Measurements from ENCODE around the gene H6PD. TPM values are rescaled to one million over a fixed set of nuclear protein-coding genes. Genes with fewer than 3 reads are reported as not detected.
A peak's percentile ranks its signal among the peaks of the same experiment; 100 is the strongest.
"Not testable (repeated sequence)": the region's sequence is repeated elsewhere in the genome, so short reads cannot be mapped to it uniquely, and the experiment has no call there.

H6PD gene
- total and polyA plus RNA-seq, 9 of the 15 experiments (the other 6 are each of a cell fraction or from before 2014, with no cell fraction given) = 0.04 to 2.5 (median 0.95) TPM

DNA sequence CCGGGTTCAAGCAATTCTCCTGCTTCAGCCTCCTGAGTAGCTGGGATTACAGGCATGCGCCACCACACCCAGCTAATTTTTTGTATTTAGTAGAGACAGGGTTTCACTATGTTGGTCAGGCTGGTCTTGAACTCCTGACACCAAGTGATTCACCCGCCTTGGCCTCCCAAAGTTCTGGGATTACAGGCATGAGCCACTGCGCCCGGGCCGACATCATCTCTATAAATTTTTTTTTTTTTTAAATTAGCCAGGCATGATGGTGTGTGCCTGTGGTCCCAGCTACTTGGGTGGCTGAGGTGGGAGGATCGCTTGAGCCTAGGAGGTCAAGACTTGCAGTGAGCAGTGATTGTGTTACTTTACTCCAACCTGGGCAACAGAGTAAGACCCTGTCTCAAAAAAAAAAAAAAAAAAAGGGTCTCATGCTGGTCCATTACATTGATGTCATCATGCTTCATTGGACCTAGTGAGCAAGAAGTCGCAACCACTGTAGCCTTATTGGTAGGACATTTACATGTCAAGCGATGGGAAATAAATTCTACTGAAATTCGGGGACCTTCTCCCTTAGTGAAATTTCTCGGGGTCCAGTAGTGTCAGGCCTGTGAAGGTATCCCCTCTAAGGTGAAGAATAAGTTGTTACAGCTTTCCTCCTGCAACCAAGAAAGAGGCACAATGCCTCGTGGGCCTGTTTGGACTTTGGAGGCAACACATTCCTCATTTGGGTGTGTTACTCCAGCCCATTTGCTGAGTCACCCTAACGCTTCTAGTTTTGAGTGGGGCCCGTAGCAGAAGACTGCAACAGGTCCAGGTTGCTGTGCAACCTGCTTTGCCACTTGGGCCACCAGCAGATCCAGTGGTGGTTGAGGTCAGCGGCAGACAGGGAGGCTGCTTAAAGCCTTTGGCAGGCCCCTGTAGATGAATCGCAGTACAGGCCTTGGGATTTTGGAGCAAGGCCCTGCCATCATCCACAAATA is 65.3 kb downstream of the H6PD start (continued):
- peak; percentile 60 for TF ChIP-seq MYC (IDR thresholded peaks at IDR 0.05; ENCODE audit: low read depth, low read length)
- not testable (repeated sequence) for TF ChIP-seq MYC (CRISPR knock-in tag; IDR thresholded peaks at IDR 0.05; ENCODE audit: borderline replicate concordance, low read depth)
- peak; percentile 100 for TF ChIP-seq KLF1 (tag; IDR thresholded peaks at IDR 0.05)
- TF ChIP-seq CTBP1 (IDR thresholded peaks at IDR 0.05; ENCODE audit: borderline replicate concordance) = peak; percentile 80
- TF ChIP-seq TRIM24 (IDR thresholded peaks at IDR 0.05) = peak; percentile 34 to 62; a peak in 1 of 4 replicates
- TF ChIP-seq, protein P1, sequence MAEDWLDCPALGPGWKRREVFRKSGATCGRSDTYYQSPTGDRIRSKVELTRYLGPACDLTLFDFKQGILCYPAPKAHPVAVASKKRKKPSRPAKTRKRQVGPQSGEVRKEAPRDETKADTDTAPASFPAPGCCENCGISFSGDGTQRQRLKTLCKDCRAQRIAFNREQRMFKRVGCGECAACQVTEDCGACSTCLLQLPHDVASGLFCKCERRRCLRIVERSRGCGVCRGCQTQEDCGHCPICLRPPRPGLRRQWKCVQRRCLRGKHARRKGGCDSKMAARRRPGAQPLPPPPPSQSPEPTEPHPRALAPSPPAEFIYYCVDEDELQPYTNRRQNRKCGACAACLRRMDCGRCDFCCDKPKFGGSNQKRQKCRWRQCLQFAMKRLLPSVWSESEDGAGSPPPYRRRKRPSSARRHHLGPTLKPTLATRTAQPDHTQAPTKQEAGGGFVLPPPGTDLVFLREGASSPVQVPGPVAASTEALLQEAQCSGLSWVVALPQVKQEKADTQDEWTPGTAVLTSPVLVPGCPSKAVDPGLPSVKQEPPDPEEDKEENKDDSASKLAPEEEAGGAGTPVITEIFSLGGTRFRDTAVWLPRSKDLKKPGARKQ (CRISPR knock-in tag; IDR thresholded peaks at IDR 0.05) = peak; percentile 85
- TF ChIP-seq FOXK2 (conservative IDR thresholded peaks at IDR 0.05 in 1 of 2, IDR thresholded peaks at IDR 0.05 in 1 of 2; ENCODE audit: low read depth in 2 of 2) = 0 out of 4 replicates have a peak, but pooled peaks of 1 of the 2 experiments have one; percentile 37
- 0 out of 2 replicates have a peak, but pooled peaks have one; percentile 41 for TF ChIP-seq ZNF12 (CRISPR knock-in tag; IDR thresholded peaks at IDR 0.05)
- TF ChIP-seq SMARCA4 (IDR thresholded peaks at IDR 0.05) = peak; percentile 88
- TF ChIP-seq EP300 (IDR thresholded peaks at IDR 0.05; ENCODE audit: low read length) = peak; percentile 63
- peak; percentile 35; the same call in 1 of the 2 replicates for TF ChIP-seq ZNF24 (IDR thresholded peaks at IDR 0.05)
- 0 out of 2 replicates have a peak, but pooled peaks have one; percentile 3 for TF ChIP-seq TCF3 (CRISPR knock-in tag; IDR thresholded peaks at IDR 0.05)
- 0 out of 2 replicates have a peak, but pooled peaks have one; percentile 23 for TF ChIP-seq CC2D1A (IDR thresholded peaks at IDR 0.05)
- TF ChIP-seq MTA3 (IDR thresholded peaks at IDR 0.05; ENCODE audit: borderline replicate concordance) = peak; percentile 73; the same call in 1 of the 2 replicates
- peak; percentile 92 for TF ChIP-seq MAFK (IDR thresholded peaks at IDR 0.05; ENCODE audit: low read length)
- TF ChIP-seq SMARCE1 (IDR thresholded peaks at IDR 0.05) = peak; percentile 77; the same call in 1 of the 2 replicates
- TF ChIP-seq DPF2 (IDR thresholded peaks at IDR 0.05) = peak; percentile 87
- TF ChIP-seq ZFX (CRISPR knock-in tag; IDR thresholded peaks at IDR 0.05) = peak; percentile 62
- peak; percentile 77 for TF ChIP-seq ZNF668 (CRISPR knock-in tag; IDR thresholded peaks at IDR 0.05)
